Stimulated activated CD8-positive, alpha-beta memory T cell treated with anti-CD3 and anti-CD28 coated beads, Interleukin-7, amount 100 ng/mL, for 1 hour (primary cell): ENCODE data around the gene KLHL22.
"Not testable (repeated sequence)": the region's sequence is repeated elsewhere in the genome, so short reads cannot be mapped to it uniquely, and the experiment has no call there.

Experiments used
- DNase-seq, 2 donors: peaks; one replicate each; pipeline ENCODE4 v3.0.0-alpha.2; 2020; ENCODE audit warnings: low read depth in 2 of 2

KLHL22 gene, protein sequence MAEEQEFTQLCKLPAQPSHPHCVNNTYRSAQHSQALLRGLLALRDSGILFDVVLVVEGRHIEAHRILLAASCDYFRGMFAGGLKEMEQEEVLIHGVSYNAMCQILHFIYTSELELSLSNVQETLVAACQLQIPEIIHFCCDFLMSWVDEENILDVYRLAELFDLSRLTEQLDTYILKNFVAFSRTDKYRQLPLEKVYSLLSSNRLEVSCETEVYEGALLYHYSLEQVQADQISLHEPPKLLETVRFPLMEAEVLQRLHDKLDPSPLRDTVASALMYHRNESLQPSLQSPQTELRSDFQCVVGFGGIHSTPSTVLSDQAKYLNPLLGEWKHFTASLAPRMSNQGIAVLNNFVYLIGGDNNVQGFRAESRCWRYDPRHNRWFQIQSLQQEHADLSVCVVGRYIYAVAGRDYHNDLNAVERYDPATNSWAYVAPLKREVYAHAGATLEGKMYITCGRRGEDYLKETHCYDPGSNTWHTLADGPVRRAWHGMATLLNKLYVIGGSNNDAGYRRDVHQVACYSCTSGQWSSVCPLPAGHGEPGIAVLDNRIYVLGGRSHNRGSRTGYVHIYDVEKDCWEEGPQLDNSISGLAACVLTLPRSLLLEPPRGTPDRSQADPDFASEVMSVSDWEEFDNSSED

GRCh38 chr22:20494978-20495860 lies at the start of gene KLHL22:
KLHL22 (minus strand) TSS chr22:20495795; CDS start chr22:20489211, 6,584 bp downstream.
- DNase-seq, result no peak

- not testable (repeated sequence) for DNase-seq
Measured at GRCh38 chr22:20545318-20545634, 49.7 kb upstream of the KLHL22 start.

DNA sequence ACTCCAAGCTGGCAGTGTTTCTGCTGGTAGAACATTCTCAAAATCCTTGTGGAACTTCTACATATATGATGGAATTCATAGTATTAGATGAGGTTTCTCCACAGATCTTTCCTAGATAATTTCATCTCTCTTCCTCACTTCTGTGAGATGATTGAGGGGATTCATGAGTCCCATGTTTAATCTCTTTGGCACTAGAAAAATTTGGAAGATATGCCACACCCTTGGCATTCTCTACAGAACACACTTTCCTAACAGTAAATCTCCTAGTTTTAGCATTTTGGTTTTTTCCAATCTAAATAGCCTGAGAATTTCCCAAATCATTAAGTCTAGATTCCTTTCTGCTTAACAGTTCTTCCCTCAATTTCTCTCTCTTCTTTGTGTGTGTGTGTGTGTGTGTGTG lies 47.1 kb upstream of the KLHL22 start:
- no peak for DNase-seq

DNA sequence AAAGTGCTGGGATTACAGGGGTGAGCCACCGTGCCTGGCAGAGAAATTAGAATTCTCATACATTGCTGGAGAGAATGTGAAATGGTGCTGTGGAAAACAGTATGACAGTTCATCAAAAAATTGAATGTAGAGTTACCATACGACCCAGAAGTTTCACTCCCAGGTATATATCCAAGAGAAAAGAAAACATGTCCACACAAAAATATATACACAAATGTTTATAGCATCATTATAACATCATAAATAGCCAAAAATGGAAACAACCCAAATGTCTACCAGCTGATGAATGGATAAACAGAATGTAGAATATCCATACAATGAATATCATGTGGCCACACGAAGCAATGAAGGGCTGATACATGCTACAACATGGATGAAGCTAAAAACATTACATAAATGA lies 46.5 kb upstream of the KLHL22 start:
- DNase-seq, result no peak

DNA sequence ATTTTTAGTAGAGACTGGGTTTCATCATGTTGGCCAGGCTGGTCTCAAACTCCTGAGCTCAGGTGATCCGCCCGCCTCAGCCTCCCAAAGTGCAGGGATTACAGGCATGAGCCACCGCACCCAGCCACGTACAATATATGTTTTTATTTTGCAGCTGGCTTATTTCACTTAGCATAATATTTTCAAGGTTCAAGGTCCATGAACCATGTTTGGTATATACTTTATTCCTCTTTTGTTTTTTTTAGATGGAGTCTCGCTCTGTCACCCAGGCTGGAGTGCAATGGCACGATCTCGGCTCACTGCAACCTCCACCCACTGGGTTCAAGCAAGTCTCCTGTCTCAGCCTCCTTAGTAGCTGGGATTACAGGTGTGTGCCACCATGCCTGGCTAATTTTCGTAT lies 43.3 kb upstream of the KLHL22 start:
- DNase-seq, result not testable (repeated sequence)

DNA sequence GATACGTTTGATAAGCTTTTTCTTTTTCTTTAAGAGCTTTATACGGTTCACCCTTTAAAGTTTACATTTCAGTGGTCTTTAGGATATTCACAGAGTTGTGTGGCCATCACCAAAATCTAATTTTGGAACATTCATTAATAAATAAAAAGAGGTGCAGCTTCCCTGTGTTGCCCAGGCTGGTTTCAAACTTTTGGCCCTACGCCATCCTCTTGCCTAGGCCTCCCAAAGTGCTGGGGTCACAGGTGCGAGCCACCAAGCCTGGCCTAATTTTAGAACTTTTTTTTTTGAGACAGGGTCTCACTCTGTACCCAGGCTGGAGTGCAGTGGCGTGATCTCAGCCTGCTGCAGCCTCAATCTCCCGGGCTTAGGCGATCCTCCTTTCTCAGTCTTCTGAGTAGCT lies 42.4 kb upstream of the KLHL22 start:
- DNase-seq, result no peak

DNA sequence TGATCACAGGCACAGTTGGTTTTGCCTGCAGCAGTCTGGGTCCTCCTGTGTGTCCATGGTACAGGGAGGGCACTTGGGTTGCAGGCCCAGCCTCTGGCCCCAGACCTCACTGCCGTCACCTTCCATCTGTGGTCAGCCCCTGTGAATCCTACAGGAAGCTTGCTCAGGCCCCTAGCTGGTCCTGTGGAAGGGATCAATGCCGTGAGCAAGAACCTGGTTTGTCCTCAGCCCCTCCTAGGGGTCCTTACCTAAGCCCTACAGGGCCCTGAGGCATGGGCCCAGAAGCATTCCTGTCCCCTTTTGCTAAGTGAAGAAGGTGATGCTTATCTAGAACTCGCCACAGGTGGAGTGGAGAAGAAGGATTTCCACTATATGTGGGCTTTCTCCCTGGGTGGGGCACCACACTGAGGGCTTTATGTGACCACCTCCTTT lies 41.7 kb upstream of the KLHL22 start:
- DNase-seq, result no peak

DNA sequence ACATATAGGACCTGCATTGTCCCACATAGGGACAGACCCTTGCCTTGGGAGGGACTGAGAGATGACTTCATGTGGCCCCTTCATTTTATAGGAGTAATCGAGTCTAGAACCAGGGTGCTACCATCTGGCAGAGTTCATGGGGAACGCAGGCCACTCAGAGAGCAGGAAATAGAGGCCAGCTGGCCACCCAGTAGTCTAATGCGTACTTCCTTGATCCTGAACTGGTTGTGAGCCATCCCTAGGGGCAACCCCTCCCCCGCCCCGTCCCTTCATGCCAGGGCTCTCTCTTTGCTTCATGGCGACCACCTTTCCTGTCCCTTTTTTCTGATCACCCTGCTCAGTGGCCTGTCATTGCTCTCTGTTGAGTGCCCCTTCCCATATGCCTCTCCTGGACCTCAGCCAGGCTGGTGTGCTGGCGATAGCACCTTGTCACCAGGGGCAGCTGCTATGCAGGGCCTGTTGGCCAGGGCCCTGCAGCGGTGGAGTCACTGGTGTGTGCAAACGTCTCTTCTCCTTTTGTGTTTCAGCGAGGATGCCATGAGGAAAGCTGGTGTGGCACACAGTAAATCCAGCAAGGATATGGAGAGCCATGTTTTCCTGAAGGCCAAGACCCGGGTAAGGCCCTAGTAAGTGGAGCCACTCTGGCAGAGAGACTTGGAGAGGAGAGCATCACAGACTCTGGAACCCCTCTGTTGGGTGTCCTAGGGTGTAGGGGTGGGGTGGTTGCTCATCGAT lies 41.2 kb upstream of the KLHL22 start:
- DNase-seq, result no peak

GRCh38 chr22:20533879-20534265 lies 38.3 kb upstream of the KLHL22 start:
- no peak for DNase-seq

DNA sequence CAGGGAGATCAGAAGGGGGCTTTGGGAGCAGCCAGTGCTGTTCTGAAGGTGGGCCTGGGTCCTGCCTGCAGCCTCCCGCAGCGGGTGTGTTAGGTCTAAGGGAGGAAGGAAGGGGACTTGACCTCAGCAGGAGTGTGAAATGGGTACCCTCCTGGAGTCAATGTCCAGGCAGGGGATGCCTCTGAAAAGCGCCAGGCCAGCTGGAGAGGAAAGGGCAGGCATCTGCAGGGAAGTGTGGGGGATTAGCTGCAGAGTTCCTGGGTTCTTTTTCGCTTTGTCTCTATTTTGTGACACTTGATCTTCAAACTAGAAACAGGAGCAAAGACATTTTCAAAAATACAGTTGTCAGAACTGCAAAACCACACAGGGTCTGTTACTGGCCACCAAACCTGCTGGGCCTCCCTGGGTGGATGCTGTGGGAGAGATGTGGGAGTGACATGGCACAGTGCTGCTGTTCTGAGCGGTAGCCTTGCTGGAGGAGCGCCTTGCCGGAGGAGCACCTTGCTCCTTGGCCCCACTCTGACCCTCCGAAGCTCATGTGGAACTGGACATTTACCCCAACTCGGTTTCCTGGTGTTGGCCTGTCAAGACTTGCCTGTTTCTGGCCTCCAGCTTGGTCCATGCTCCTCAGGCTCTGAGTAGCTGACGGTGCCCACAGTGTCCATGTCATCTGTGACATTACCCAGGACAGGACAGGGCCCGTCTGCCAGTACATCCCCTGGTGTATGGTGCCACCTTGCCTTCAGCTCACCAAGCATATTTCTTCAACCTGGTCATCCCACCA lies 37.7 kb upstream of the KLHL22 start:
- no peak for DNase-seq

- DNase-seq, result no peak
Measured at GRCh38 chr22:20532256-20532993, 36.8 kb upstream of the KLHL22 start.

GRCh38 chr22:20531404-20532201 lies 36.0 kb upstream of the KLHL22 start:
- DNase-seq, result no peak

DNA sequence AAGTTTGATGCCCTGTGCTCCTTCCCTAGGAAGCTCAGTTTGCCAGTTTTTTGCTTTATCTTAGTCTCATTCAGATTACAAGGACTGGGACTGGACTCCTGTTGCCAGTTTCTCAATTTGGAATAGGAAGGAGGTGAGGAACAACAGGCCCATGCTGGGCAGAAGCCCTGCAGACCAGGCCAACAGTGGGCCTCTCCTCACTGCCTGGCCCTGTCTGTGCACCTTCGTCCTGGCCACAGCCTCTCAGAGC lies 35.5 kb upstream of the KLHL22 start:
- no peak for DNase-seq

DNA sequence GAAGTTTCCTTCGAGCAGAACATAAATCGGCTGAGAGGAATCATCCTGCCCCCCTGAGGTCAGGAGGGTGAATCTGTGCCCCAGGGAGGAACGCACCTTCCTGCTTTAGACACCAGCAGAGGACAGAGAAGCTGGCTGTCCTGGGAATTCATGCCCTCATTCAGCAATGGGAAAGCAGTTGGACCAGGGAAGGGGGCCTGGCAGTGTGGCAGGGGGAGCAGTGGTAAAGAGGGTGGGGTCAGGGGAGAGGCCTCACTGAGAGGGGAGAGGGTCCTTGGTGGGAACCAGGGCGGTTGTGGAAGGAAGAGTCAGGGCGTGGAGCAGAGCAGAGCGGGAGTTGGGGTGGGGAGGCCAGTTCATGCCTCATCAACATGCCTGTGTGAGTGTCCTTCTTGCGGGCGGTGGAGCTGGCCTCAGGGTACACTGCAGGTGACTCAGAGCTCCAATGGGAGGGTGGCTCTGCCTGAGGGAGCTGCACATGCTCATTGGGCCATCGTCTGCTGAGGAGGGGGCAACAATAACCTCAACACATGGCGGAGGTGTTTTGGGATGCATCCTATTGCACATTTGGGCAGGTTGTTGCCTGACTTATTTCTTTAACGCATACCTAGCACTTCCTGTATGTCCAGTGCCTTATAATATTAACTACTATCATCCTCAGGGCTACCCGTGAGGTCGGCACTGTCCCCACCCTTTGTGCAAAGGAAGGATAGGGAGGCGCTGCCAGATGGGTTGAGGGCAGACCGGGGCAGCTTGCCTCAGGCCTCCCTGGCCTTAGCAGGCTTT lies 35.0 kb upstream of the KLHL22 start:
- no peak for DNase-seq

GRCh38 chr22:20528405-20528978 lies 32.9 kb upstream of the KLHL22 start:
- no peak for DNase-seq

DNA sequence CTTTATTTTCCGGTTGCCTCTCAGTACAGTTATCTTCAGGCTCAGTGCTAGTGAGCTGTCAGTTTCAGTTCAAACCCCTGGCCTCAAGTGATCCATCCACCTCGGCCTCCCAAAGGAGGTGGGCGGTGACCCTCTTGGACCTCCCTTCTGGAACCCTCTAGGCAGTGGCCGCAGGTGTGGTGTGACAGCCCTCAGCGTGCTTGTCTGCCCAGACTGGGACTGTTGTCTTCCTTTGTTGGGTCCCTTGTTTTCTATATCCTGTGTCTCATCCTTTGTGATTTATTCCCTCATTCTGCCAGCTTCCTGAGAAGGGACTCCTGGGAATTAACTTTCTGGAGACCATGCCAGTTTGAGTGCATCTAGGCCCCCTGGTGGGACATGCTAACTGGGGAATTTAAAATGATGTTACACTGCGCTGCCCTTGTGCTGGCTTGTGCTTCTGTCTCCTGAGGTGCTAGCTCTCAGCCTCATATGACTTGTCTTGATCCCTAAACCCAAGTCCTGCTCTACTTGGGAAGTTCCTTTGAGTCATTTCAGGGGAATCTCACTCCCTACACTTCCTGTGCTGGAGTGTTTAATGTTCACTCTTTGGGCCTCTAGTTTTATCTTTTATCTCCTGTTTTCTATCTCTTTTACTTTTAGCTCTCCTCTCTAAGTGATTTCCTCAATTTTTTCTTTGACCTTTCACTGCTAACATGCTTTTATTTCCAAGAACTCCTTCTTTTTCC lies 31.2 kb upstream of the KLHL22 start:
- DNase-seq, result no peak

- no peak for DNase-seq
Measured at GRCh38 chr22:20526305-20526627, 30.7 kb upstream of the KLHL22 start.

- no peak for DNase-seq
Measured at GRCh38 chr22:20525048-20525447, 29.5 kb upstream of the KLHL22 start.
